Measurements from ENCODE around the gene AIG1.
"Not testable (repeated sequence)": the region's sequence is repeated elsewhere in the genome, so short reads cannot be mapped to it uniquely, and the experiment has no call there.

AIG1 gene

DNA sequence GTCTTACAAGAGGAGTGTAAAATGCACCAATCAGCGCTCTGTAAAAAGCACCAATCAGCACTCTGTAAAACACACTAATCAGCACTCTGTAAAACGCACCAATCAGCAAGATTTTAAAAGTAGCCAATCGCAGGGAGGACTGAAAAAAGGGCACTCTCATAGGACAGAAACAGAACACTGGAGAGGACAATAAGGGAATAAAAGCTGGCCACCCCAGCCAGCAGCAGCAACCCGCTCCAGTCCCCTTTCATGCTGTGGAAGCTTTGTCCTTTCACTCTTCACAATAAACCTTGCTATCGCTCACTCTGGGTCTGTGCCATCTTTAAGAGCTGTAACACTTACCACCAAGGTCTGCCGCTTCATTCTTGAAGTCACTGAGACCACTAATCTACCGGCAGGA, 1.7 kb upstream of the AIG1 start:
- DNase-seq (ENCODE audit: low spot score) = no peak

DNA sequence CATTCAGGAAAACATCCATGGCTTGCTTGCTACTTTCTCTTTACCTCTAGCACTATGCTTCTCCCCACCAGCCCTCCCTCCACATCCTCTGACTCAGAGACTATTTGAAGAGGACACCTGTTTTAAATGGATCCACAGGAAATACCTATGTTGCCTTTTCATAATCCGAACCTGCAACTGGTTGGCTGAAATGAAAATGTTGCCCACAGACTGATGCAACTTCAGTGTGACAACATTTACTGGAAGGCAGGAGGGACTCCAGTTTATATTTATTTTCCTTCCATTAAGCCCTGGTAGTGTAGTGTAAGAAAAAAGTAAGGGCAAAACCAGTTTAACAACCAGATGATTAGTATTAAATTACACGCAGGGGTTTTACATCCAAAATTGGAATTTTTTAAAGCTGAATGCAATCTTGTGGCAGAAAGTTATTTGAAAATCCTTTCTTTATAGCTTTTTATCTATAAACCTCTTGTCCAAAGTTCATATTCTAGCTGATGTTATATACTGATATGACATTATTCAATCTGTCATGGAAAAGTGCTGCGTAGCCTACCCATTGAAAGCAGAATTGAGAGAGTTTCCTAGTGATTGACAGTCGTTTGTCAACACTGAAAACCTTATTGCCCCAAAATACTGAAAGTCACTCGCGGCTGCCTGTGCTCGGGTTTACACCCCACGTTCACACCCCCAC, 881 bp upstream of the AIG1 start:
- DNase-seq (ENCODE audit: low spot score) = peak; percentile 35

DNA sequence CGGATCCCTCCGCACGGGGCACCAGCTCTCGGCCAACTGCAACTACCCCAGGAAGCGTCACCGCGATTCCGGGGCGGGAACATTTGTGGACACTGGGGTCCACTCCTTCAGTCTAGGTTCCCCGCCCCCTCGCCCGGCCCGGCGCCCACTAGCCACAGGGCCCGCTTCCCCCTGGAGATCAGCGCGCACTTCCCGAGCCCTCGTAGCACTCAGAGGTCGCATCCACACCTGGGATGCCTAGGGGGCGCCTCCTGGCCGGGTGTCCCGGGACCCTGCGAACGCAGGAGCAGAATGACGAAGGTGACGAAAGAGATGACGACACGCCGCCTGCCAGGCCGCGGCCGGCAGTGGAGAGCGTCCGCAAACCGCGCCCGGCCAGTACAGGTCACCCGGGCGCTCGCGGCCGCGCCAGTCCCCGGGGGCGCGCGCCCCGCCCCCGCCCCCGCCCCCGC, 309 bp upstream of the AIG1 start:
- DNase-seq (ENCODE audit: low spot score) = peak; percentile 63

DNA sequence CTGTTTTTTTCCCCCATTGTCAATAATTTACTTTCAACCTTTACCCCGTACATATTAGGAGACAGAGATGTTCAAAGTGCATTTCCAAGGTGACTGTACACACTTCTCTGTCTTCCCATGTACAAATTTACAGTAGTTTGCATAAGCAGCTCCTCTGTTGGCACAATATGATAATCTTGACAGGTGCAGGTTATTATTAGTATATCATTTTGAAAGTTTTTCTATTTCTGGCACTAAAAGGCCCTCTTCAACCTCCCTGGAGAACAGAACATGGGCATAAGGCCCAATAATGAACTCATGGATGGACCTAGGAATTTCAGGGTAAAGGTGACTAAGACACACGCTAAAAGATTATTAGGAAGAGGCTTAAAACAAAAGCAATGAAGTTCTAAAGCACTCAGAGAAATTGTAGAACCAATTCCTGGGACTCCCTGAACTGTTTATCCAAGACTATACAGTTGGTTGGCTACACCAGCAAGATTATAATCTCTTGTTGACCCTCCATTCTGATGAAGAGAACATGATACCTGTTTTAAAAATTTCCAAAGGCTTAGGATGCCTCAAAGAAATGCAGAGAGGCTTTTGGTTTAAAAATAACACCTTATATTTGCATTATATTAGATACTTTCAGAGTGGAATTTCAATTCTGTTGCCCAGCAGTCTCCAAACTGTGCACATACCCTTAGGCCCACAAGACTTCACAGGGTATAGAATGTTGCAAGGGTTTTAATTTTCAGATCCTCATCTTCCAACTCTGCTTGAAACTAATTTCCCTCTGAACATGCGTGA, 1.1 kb downstream of the AIG1 start:
- DNase-seq (ENCODE audit: low spot score) = no peak

DNA sequence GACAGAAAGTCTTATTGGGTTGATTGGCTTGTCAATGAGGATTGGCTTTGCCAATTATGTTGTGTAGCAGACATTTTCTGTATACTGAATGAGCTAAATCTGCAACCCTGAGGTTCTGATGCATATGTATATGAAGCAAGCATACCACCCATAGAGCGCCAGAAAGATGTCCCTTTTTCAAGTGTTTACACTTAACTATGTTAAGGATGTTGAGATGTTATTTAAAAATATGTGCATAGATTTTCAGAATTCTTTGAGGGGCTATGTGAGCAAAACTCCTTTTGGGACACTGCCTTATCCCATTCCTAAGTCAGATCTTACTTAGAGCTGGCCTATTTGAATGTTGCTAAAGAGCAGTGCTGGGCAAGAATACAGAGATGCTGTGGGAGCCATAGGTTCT, 1.9 kb downstream of the AIG1 start:
- no peak for DNase-seq (ENCODE audit: low spot score)

DNA sequence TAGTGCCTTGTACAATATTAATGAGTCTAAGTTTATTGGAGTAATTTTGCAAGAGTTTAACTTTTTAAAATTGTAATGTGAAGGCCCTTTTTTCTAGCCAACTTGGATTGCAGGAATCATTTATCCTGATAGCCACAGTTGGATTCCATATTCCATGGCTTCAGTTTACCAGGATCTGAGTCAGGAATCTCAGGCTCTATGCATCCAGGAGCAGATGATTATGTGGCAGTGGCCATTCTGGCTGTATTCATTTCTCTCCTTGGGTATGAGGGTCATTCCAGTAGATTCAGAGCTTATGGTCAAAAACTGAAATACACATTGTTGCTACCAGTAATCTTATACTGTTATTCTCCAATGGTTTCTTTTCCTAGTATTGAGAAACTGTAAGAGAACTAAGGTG, 2.9 kb downstream of the AIG1 start:
- no peak for DNase-seq (ENCODE audit: low spot score)

DNA sequence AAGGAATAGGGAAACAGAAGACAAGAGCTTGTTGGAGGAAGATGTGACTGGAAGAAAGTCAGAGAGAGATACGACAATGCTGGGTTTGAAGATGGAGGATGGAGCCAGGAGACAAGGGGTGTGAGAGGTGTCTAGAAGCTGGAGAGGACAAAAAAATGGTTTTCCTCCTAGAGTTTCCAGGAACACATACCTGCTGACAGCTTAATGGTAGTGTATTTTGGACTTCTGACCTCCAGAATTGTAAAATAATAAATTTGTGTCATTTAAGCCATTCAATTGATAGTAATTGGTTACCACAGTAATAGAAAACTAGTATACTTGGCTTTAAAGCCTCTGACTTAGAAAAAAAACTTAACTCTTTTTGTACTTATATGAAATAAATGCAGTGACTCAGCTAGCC, 3.6 kb downstream of the AIG1 start:
- DNase-seq (ENCODE audit: low spot score) = no peak

DNA sequence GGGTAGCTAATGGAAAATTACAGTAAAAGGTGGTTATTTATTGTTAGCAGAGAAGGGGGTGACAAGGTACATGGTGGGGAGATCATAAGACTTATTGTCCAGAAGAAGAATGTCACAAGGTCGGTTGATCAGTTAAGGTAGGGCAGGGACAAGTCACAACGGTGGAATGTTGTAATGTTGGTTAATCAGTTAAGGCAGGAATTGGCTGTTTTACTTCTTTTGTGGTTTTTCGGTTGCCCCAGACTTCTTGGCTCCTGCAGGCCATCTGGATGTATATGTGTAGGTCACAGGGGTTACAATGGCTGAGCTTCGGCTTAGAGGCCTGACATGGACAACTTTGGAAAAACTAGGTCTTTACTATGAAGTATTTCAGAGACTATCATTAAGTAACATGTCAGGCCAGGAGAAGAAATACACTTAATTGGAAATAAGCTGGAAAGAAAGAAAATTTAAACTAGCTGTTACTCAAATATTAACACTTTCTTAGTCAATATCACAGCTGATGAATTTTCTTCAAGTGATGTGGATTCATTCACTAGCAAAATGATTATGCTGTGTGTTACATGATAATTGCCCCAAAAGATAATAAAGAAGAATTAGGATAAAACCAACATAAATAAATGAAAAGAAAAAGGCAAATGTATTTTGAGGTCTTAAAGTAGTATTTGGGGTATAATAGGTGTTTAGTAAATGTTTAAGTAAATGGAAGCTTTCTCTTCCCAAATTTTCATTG, 4.4 kb downstream of the AIG1 start:
- no peak for DNase-seq (ENCODE audit: low spot score)

DNA sequence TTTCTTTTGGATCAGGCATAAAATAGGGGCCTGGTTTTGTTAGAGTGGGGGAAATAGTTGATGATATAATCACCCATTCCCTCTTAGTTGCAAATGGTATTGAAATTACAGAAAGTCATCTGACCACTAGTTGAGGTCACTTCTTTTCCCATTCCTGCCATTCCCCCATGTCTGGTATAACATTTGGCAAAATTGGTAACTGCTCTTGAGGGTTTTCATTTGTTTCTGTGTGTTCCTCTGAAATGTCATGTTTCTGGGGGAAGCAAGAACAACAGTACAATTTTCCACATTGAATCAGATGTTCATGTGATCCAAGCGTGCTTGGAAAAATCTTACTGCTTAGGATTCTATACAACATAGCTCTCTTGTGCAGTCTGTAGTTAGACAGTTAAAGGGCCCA, 7.3 kb downstream of the AIG1 start:
- DNase-seq (ENCODE audit: low spot score) = no peak

DNA sequence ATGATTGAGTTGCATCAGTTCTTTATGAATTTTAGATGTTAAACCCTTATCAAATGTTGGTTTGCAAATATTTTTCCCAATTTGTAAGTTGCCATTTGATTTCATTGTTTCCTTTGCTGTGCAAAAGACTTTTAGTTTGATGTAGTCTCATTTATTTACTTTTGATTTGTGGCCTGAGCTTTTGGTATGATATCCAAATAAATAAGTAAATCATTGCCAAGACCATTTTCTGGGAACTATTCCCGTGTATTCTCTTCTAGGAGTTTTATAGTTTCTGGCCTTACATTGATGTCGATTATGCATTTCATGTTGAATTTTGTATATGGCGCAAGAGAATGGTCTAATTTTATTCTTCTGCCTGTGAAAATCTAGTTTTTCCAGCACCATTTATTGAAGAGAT, 13.4 kb downstream of the AIG1 start:
- DNase-seq (ENCODE audit: low spot score) = no peak

DNA sequence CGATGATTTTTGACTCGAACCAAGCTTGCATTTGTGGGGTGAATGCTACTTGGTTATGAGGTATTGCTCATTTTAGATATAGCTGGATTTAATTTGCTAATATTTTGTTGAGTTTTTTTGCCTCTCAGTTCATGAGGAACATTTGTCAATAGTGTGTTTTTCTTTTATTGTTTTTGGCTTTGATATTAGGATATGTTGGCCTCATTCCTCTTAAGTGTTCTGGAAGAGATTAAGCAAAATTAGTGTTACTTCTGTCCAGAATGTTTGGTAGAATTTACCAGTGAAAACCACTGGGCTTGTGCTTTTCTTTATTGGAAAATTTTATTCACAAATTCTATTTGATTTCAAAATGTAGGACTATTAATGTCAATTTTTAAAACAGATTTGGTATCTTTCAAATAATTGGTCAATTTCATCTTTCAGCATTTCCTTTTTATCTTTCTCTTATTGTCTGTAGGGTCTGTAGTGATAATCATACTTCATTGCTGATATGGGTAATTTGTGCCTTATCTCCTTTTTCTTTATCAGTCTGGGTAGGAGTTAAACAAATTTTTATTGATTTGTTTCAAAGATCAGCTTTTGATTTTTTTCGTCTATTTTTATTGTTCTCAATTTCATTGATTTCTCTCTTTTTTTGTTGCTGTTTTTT, 14.1 kb downstream of the AIG1 start:
- DNase-seq (ENCODE audit: low spot score) = no peak

DNA sequence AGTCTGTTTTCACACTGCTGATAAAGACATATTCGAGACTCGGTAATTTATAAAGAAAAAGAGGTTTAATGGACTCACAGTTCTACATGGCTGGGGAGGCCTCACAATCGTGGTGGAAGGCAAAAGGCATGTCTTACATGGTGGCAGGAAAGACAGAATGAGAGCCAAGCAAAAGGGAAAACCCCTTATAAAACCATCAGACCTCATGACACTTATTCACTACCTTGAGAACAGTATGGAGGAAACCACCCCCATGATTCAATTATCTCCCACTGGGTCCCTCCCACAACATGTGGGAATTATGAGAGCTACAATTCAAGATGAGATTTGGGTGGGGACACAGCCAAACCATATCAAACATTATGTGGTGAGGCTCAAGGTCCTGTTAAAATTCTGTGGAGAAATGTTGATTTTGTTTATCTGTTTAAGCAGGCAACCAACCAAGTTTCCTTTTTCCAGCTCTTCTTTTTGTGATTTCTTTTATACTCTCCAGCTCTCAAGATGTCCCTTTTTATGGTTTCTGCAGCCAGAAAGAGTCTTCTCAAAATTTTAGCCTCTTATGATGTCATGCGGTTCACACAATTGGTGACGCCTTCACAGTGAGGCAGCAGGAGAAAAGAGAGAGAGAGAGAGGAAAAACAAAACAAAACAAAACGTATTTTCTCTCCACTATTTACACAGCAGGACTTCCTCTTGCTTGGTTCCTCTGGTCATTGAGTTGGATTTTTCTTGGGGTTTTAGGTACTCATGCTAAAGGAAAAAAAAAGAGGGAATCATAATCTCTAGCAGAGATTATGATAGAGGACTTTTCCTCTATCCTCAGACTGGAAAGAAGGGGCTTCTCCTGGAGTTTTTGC, 18.0 kb downstream of the AIG1 start:
- no peak for DNase-seq (ENCODE audit: low spot score)

DNA sequence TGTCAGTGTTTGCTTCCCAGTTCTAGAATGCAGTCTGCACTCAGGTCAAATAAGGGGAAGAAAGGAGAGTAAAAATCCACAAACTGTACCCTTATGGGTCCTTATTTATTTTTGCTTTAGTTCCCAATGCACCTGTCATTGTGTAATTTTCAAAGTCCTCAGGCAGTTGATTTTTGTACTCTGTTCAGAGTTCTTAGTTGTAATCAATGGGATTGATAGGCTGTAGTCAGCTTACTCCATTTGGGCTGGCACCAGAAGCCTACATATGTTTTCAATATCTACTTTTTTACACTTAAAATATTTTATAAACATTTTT, 18.6 kb downstream of the AIG1 start:
- DNase-seq (ENCODE audit: low spot score) = no peak

DNA sequence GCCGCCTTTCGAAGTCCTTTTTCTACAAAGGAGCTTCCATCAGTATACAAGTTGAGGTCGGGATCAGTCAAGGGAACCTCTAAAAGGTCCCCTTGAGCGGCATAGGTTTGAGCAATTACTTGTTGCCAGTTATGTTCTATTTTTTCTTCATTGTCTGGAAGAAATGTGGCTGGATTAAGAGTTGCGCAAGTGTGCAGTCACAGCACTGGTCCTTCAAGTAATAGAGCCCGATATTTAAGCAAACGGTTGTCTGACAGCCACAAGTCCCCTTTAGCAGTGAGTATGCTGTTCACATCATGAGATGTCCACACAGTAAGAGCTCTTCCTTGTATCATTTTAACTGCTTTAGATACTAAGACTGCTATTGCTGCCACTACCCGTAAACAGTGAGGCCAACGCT, 21.6 kb downstream of the AIG1 start:
- not testable (repeated sequence) for DNase-seq (ENCODE audit: low spot score)

DNA sequence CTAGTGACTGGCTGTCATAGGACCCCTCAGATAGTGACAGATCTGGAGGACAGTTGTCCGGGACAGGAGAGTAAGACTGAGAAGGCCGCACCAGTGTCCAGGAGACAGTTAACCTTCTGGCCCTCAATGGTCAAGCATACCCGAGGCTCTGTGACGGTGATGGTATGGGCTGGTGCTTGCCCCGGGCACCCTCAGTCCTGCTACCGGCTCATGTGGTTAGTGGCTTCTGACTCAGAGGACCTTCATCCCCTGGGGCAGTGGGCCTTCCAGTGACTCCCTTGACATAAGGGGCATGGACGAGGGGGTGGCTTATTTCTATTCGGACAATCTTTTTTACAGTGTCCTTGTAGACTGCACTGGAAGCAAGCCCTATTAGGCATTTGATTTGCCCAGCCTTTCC, 23.3 kb downstream of the AIG1 start:
- DNase-seq (ENCODE audit: low spot score) = not testable (repeated sequence)

DNA sequence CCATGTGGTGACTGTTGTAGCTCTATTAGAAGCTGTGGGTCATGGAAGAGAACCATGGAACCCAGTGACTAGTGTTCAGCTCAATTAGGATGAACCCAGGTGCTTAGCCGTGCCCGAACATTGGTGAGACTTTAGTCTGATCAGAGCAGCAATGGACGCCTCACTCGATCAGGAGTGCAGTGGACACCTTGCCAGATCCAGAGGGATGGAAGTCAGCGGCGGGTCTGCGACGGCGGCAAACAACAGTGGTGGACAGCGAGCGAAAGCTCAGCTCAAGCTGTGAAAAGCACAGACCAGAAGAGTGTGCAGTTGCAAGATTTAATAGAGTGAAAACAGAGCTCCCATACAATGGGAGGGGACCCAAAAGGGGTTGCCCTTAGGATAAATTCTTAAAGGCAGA, 26.6 kb downstream of the AIG1 start:
- DNase-seq (ENCODE audit: low spot score) = not testable (repeated sequence)

DNA sequence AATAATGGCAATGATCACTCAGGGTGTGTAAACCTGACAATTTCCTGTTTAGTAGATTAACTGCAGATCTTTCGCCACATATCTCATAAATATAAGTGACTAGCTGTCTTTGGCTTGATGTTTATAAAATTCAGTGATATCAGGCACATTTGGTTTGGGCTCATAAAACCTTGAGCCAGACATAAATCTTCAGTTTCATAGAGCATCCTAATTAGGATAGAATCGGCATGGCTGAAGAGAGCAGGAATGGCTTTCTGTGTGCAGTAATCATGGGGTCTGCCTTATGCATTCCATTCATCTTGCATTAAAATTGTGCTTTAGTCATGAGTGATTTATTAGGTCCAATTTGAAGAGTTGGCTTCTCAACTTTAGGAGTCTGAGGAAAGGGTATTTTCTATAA, 27.2 kb downstream of the AIG1 start:
- no peak for DNase-seq (ENCODE audit: low spot score)

DNA sequence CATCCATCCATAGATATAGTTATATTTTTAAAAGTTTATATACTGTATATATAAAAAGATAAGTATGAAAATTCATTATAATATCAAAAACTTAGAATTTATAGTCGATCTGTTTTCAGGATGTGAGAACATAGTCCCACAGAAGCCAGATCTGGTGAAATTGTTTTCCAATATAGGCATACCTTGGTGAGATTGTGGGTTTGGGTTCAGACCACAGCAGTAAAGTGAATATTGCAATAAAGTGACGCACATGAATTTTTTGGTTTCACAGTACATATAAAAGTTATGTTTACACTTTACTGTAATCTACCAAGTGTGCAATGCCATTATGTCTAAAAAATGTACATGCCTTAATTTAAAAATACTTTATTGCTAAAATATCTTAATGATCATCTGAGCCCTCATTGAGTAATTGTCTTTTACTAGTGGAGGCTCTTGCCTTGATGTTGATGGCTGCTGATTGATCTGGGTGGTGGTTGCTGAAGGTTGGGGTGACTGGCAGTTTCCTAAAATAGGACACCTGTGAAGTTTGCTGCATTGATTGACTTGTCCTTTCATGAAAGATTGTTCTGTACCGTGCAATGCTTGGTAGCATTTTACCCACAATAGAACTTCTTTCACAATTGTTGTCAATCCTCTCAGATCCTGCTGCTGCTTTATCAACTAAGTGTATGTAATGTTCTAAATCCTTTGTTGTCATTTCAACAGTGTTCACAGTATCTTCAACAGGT, 29.8 kb downstream of the AIG1 start:
- DNase-seq (ENCODE audit: low spot score) = no peak

DNA sequence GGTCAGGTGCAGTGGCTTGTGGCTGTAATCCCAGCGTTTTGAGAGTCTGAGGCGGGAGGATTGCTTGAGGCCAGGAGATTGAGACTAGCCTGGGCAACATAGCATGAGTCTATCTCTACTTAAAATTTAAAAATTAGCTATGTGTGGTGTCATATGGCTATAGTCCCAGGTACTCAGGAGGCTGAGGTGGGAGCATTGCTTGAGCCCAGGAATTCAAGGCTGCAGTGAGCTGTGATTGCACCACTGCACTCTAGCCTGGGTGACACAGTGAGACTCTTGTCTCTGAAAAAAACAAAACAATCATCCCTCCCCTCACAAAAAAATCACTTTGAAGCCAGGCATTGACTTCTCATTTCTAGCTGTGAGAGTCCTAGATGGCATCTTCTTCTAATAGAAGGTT, 32.1 kb downstream of the AIG1 start:
- no peak for DNase-seq (ENCODE audit: low spot score)

DNA sequence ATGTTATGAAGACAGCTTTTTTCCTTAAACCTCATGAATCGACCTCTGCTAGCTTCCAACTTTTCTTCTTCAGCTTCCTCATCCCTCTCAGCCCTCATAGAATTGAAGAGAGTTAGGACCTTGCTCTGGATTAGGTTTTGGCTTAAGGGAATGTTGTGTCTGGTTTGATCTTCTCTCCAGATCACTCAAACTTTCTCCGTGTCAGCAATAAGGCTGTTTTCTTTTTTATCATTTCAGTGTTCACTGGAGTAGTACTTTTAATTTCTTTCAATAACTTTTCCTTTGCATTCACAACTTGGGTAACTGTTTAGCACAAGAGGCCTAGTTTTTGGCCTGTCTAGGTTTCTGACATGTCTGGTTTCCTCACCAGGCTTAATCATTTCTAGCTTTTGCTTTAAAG, 32.6 kb downstream of the AIG1 start:
- no peak for DNase-seq (ENCODE audit: low spot score)

DNA sequence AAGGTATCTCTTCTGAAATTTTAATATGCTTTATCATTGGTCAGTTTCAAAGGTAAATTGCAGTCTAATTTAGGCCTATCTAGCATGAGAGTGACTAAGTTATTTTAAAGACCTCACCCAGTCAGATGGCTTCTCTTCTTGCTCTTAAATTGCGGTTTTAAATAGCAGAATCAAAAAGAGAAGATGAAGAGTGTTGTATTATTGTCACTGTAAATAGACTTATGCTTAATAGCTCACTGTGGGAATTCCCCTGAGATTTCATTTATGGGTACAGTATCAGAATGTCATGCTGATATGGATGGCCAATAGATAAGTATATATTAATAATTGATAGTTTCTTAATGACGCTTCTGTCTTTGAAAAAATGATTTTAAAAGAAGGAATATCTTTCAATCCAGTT, 35.7 kb downstream of the AIG1 start:
- no peak for DNase-seq (ENCODE audit: low spot score)
